HG02938 (cell line): ENCODE data around the gene MAP4K2.

Source experiments
- ATAC-seq: cut with Tn5 transposase; IDR thresholded peaks from one replicate; pipeline ENCODE4 v1.9.1; 2021; ENCODE audit warnings: mild to moderate bottlenecking, moderate library complexity; ENCODE audit not compliant: unreplicated experiment

MAP4K2 gene

GRCh38 chr11:64839335-64839734 is 36.3 kb upstream of the MAP4K2 start:
- no peak for ATAC-seq

- ATAC-seq: no peak
Measured at GRCh38 chr11:64838600-64839334, 35.8 kb upstream of the MAP4K2 start.

GRCh38 chr11:64837887-64838351 is 34.9 kb upstream of the MAP4K2 start:
- ATAC-seq: no peak

GRCh38 chr11:64836448-64837072 is 33.5 kb upstream of the MAP4K2 start:
- no peak for ATAC-seq

GRCh38 chr11:64835616-64836447 is 32.8 kb upstream of the MAP4K2 start:
- ATAC-seq: no peak

- ATAC-seq: no peak
Measured at GRCh38 chr11:64834723-64835615, 32.0 kb upstream of the MAP4K2 start.

GRCh38 chr11:64834031-64834722 is 31.2 kb upstream of the MAP4K2 start:
- ATAC-seq: no peak

GRCh38 chr11:64833509-64833908 is 30.5 kb upstream of the MAP4K2 start:
- no peak for ATAC-seq

- no peak for ATAC-seq
Measured at GRCh38 chr11:64833198-64833502, 30.1 kb upstream of the MAP4K2 start.

- ATAC-seq: no peak
Measured at GRCh38 chr11:64832467-64833197, 29.6 kb upstream of the MAP4K2 start.

GRCh38 chr11:64831411-64831891 is 28.4 kb upstream of the MAP4K2 start:
- ATAC-seq: no peak

- ATAC-seq: no peak
Measured at GRCh38 chr11:64829536-64830251, 26.7 kb upstream of the MAP4K2 start.

- no peak for ATAC-seq
Measured at GRCh38 chr11:64827451-64827839, 24.4 kb upstream of the MAP4K2 start.

- no peak for ATAC-seq
Measured at GRCh38 chr11:64826578-64827450, 23.8 kb upstream of the MAP4K2 start.

- no peak for ATAC-seq
Measured at GRCh38 chr11:64826062-64826461, 23.0 kb upstream of the MAP4K2 start.

GRCh38 chr11:64823568-64824119 is 20.6 kb upstream of the MAP4K2 start:
- no peak for ATAC-seq

- no peak for ATAC-seq
Measured at GRCh38 chr11:64817476-64817875, 14.5 kb upstream of the MAP4K2 start.
